ENCODE results near the gene ATP6V0D1.
A peak's percentile ranks its signal among the peaks of the same experiment; 100 is the strongest.

The ATP6V0D1 gene

GRCh38 chr16:67399749-67400704 lies 80.9 kb downstream of the ATP6V0D1 start:
- Histone ChIP-seq H3K9ac (no peak overlapping the region), H3K27ac (no peak overlapping the region)
- TF ChIP-seq CTCF (IDR thresholded peaks at IDR 0.05), result no peak

GRCh38 chr16:67399218-67399733 lies 81.7 kb downstream of the ATP6V0D1 start:
- Histone ChIP-seq H3K9ac (no peak overlapping the region), H2AFZ (peak overlapping the region; percentile 35), H3K4me3 (ENCODE audit: low read depth, low read length) (no peak overlapping the region), H3K27ac (no peak overlapping the region), H3K79me2 (no peaks in the 10 kb centered on the region), H3K9me3 (ENCODE audit: control insufficient read depth, low read length) (no peaks in the 10 kb centered on the region), H3K36me3 (ENCODE audit: control insufficient read depth, insufficient read depth, low read length) (no peaks in the 10 kb centered on the region), H3K27me3 (ENCODE audit: control insufficient read depth, insufficient read depth, low read length) (no peaks in the 10 kb centered on the region), H3K4me2 (ENCODE audit: low read length) (no peak overlapping the region), H3K4me1 (peaks cover 25% of the 10 kb centered on the region)
- peak; percentile 75 for TF ChIP-seq CTCF (IDR thresholded peaks at IDR 0.05)

More at GRCh38 chr16:67399749-67400704, 80.9 kb downstream of the ATP6V0D1 start:
- no peak overlapping the region for H3K4me2 ChIP-seq (ENCODE audit: low read length)
- no peak overlapping the region for H3K4me3 ChIP-seq (ENCODE audit: low read depth, low read length)
- H2AFZ ChIP-seq, result peak overlapping the region; percentile 35
- H3K4me1 ChIP-seq, result peaks cover 32% of the 10 kb centered on the region
- H3K27me3 ChIP-seq (ENCODE audit: control insufficient read depth, insufficient read depth, low read length), result no peaks in the 10 kb centered on the region
- no peaks in the 10 kb centered on the region for H3K36me3 ChIP-seq (ENCODE audit: control insufficient read depth, insufficient read depth, low read length)
- H3K79me2 ChIP-seq, result no peaks in the 10 kb centered on the region
- H3K9me3 ChIP-seq (ENCODE audit: control insufficient read depth, low read length), result no peaks in the 10 kb centered on the region

GRCh38 chr16:67398546-67399217 lies 82.3 kb downstream of the ATP6V0D1 start:
- H3K4me2 ChIP-seq (ENCODE audit: low read length), result no peak overlapping the region
- no peak for TF ChIP-seq CTCF (IDR thresholded peaks at IDR 0.05)
- H3K36me3 ChIP-seq (ENCODE audit: control insufficient read depth, insufficient read depth, low read length), result no peaks in the 10 kb centered on the region
- no peak overlapping the region for H3K9ac ChIP-seq
- no peak overlapping the region for H3K4me3 ChIP-seq (ENCODE audit: low read depth, low read length)
- H2AFZ ChIP-seq, result no peak overlapping the region
- no peaks in the 10 kb centered on the region for H3K27me3 ChIP-seq (ENCODE audit: control insufficient read depth, insufficient read depth, low read length)
- peaks cover 24% of the 10 kb centered on the region for H3K4me1 ChIP-seq
- H3K79me2 ChIP-seq, result no peaks in the 10 kb centered on the region
- H3K27ac ChIP-seq, result no peak overlapping the region
- no peaks in the 10 kb centered on the region for H3K9me3 ChIP-seq (ENCODE audit: control insufficient read depth, low read length)

GRCh38 chr16:67397812-67398545 lies 83.0 kb downstream of the ATP6V0D1 start:
- Histone ChIP-seq H3K4me1 (peaks cover 26% of the 10 kb centered on the region), H3K4me2 (ENCODE audit: low read length) (no peak overlapping the region), H3K36me3 (ENCODE audit: control insufficient read depth, insufficient read depth, low read length) (no peaks in the 10 kb centered on the region), H3K27ac (no peak overlapping the region), H3K79me2 (no peaks in the 10 kb centered on the region), H3K9ac (no peak overlapping the region), H2AFZ (no peak overlapping the region), H3K4me3 (ENCODE audit: low read depth, low read length) (no peak overlapping the region), H3K27me3 (ENCODE audit: control insufficient read depth, insufficient read depth, low read length) (no peaks in the 10 kb centered on the region), H3K9me3 (ENCODE audit: control insufficient read depth, low read length) (no peaks in the 10 kb centered on the region)
- TF ChIP-seq CTCF (IDR thresholded peaks at IDR 0.05), result peak; percentile 9

All from parathyroid adenoma (tissue), 2 donors.